ENCODE measurements around the gene NTRK1. TPM values are rescaled to one million over a fixed set of nuclear protein-coding genes. Genes with fewer than 3 reads are reported as not detected.

NTRK1 gene
- polyA plus RNA-seq, 3 donors = 0.67 to 1.3 (median 1.1) TPM

- no peak for DNase-seq (ENCODE audit: low read depth in 3 of 3, low spot score in 2 of 3)
Observed at GRCh38 chr1:156836892-156837291, 23.8 kb upstream of the NTRK1 start.

GRCh38 chr1:156838972-156839371 lies 21.7 kb upstream of the NTRK1 start:
- DNase-seq (ENCODE audit: low read depth in 3 of 3, low spot score in 2 of 3) = no peak

- no peak for DNase-seq (ENCODE audit: low read depth in 3 of 3, low spot score in 2 of 3)
Observed at GRCh38 chr1:156839426-156840109, 21.1 kb upstream of the NTRK1 start.

GRCh38 chr1:156840186-156840897 lies 20.3 kb upstream of the NTRK1 start:
- no peak for DNase-seq (ENCODE audit: low read depth in 3 of 3, low spot score in 2 of 3)

- no peak for DNase-seq (ENCODE audit: low read depth in 3 of 3, low spot score in 2 of 3)
Observed at GRCh38 chr1:156840898-156841279, 19.8 kb upstream of the NTRK1 start.

- no peak for DNase-seq (ENCODE audit: low read depth in 3 of 3, low spot score in 2 of 3)
Observed at GRCh38 chr1:156841295-156841855, 19.3 kb upstream of the NTRK1 start.

GRCh38 chr1:156842618-156843300 lies 17.9 kb upstream of the NTRK1 start:
- no peak for DNase-seq (ENCODE audit: low read depth in 3 of 3, low spot score in 2 of 3)

GRCh38 chr1:156844102-156844501 lies 16.6 kb upstream of the NTRK1 start:
- DNase-seq (ENCODE audit: low read depth in 3 of 3, low spot score in 2 of 3) = no peak

GRCh38 chr1:156844638-156845037 lies 16.0 kb upstream of the NTRK1 start:
- no peak for DNase-seq (ENCODE audit: low read depth in 3 of 3, low spot score in 2 of 3)

GRCh38 chr1:156845055-156845952 lies 15.4 kb upstream of the NTRK1 start:
- DNase-seq (ENCODE audit: low read depth in 3 of 3, low spot score in 2 of 3) = no peak

GRCh38 chr1:156845953-156846545 lies 14.6 kb upstream of the NTRK1 start:
- no peak for DNase-seq (ENCODE audit: low read depth in 3 of 3, low spot score in 2 of 3)

- no peak for DNase-seq (ENCODE audit: low read depth in 3 of 3, low spot score in 2 of 3)
Observed at GRCh38 chr1:156846643-156847042, 14.0 kb upstream of the NTRK1 start.

GRCh38 chr1:156847591-156848460 lies 12.8 kb upstream of the NTRK1 start:
- DNase-seq (ENCODE audit: low read depth in 3 of 3, low spot score in 2 of 3) = no peak

- no peak for DNase-seq (ENCODE audit: low read depth in 3 of 3, low spot score in 2 of 3)
Observed at GRCh38 chr1:156848461-156849150, 12.1 kb upstream of the NTRK1 start.

- no peak for DNase-seq (ENCODE audit: low read depth in 3 of 3, low spot score in 2 of 3)
Observed at GRCh38 chr1:156849151-156849496, 11.5 kb upstream of the NTRK1 start.

GRCh38 chr1:156851779-156852417 lies 8.8 kb upstream of the NTRK1 start:
- no peak for DNase-seq (ENCODE audit: low read depth in 3 of 3, low spot score in 2 of 3)

GRCh38 chr1:156852418-156852874 lies 8.2 kb upstream of the NTRK1 start:
- DNase-seq (ENCODE audit: low read depth in 3 of 3, low spot score in 2 of 3) = peak in 1 of 3 donors; percentile 60

GRCh38 chr1:156853761-156854160 lies 6.9 kb upstream of the NTRK1 start:
- no peak for DNase-seq (ENCODE audit: low read depth in 3 of 3, low spot score in 2 of 3)

Measured in right renal cortex interstitium (tissue), 3 donors.